Breast epithelium (tissue), 3 donors: ENCODE results near the gene SEC63.

ENCODE experiments used
- CTCF ChIP-seq, 3 donors: fragments of 450-650 bp; IDR thresholded peaks; one replicate each; pipeline ENCODE4 v1.5.1; 2016 to 2017; ENCODE audit warnings: antibody characterized with exemption in 3 of 3, mild to moderate bottlenecking in 3 of 3, moderate library complexity in 3 of 3
- POLR2A ChIP-seq: fragments of 450-650 bp; IDR thresholded peaks from one replicate; pipeline ENCODE4 v1.6.1; 2016; ENCODE audit warnings: antibody characterized with exemption, mild to moderate bottlenecking, moderate library complexity
- POLR2AphosphoS5 ChIP-seq, 3 donors: sonication (generic); formaldehyde crosslinking; IDR thresholded peaks; one replicate each; pipeline ENCODE4 v1.6.1; 2017; ENCODE audit warnings: antibody characterized with exemption in 3 of 3

- peak in 1 of 3 donors; percentile 20 for TF ChIP-seq CTCF (IDR thresholded peaks at IDR 0.05)
- TF ChIP-seq POLR2A = no peak
- no peak for TF ChIP-seq POLR2AphosphoS5 (IDR thresholded peaks at IDR 0.05)
These were observed 91.3 kb downstream of the SEC63 start for GRCh38 chr6:107866606-107867301.
